HUES6 (cell line): Measurements from ENCODE around the gene MAP2K4.

Experiments
- H3K27ac ChIP-seq: 2 replicates; pipeline ENCODE4 v1.7.0; 2013; ENCODE audit warnings: low read depth, mild to moderate bottlenecking, low read length, inconsistent platforms
- H3K27me3 ChIP-seq: 2 replicates; pipeline ENCODE4 v1.6.1; 2013; ENCODE audit warnings: low read length; ENCODE audit not compliant: control insufficient read depth, insufficient read depth
- H3K36me3 ChIP-seq: 2 replicates; pipeline ENCODE4 v1.6.1; 2013; ENCODE audit warnings: low read length; ENCODE audit not compliant: control insufficient read depth, insufficient read depth
- H3K4me1 ChIP-seq: 2 replicates; pipeline ENCODE4 v1.6.1; 2013; ENCODE audit warnings: low read length; ENCODE audit not compliant: control insufficient read depth, insufficient read depth
- H3K4me3 ChIP-seq: 2 replicates; pipeline ENCODE4 v1.5.1; 2013; ENCODE audit warnings: low read depth, low read length
- H3K9ac ChIP-seq: one replicate; pipeline ENCODE4 v1.6.1; 2013; ENCODE audit warnings: mild to moderate bottlenecking, low read length
- H3K9me3 ChIP-seq: 2 replicates; pipeline ENCODE4 v1.6.1; 2013; ENCODE audit warnings: low read depth, low read length; ENCODE audit not compliant: control insufficient read depth, insufficient read depth

MAP2K4 gene

GRCh38 chr17:11997147-11997971 is 23.3 kb upstream of the MAP2K4 start, which contains the start of gene ZNF18:
ZNF18 (minus strand) TSS chr17:11997475; CDS start chr17:11992829, 4,646 bp downstream.
- Histone ChIP-seq H3K27ac (peak within 1 kb of the TSS; percentile 66; the same call in 1 of the 2 replicates), H3K4me3 (peak within 1 kb of the TSS; percentile 68), H3K4me1 (0 out of 2 replicates have a peak, but pooled peaks cover 6% of the 10 kb centered on the region), H3K9me3 (no peaks in the 10 kb centered on the region), H3K9ac (peak within 1 kb of the TSS; percentile 84), H3K27me3 (no peaks in the 10 kb centered on the region), H3K36me3 (peaks cover 5% of the 10 kb centered on the region; the same call in 1 of the 2 replicates)

- Histone ChIP-seq H3K36me3 (no peaks in the 10 kb centered on the region), H3K9me3 (no peaks in the 10 kb centered on the region), H3K27me3 (no peaks in the 10 kb centered on the region), H3K4me3 (peak overlapping the region; percentile 68), H3K4me1 (0 out of 2 replicates have a peak, but pooled peaks cover 4% of the 10 kb centered on the region), H3K9ac (peak overlapping the region; percentile 81), H3K27ac (peak overlapping the region; percentile 35; the same call in 1 of the 2 replicates)
These were observed 22.8 kb upstream of the MAP2K4 start for GRCh38 chr17:11997972-11998233.

GRCh38 chr17:11999696-12000095 is 21.0 kb upstream of the MAP2K4 start:
- H3K27me3 ChIP-seq = no peaks in the 10 kb centered on the region
- H3K27ac ChIP-seq = no peak overlapping the region
- H3K36me3 ChIP-seq = no peaks in the 10 kb centered on the region
- H3K9me3 ChIP-seq = no peaks in the 10 kb centered on the region
- H3K4me3 ChIP-seq = no peak overlapping the region
- 0 out of 2 replicates have a peak, but pooled peaks cover 4% of the 10 kb centered on the region for H3K4me1 ChIP-seq
- no peak overlapping the region for H3K9ac ChIP-seq

- H3K4me1 ChIP-seq = no peaks in the 10 kb centered on the region
These were observed 13.2 kb upstream of the MAP2K4 start for GRCh38 chr17:12007466-12007865.

DNA sequence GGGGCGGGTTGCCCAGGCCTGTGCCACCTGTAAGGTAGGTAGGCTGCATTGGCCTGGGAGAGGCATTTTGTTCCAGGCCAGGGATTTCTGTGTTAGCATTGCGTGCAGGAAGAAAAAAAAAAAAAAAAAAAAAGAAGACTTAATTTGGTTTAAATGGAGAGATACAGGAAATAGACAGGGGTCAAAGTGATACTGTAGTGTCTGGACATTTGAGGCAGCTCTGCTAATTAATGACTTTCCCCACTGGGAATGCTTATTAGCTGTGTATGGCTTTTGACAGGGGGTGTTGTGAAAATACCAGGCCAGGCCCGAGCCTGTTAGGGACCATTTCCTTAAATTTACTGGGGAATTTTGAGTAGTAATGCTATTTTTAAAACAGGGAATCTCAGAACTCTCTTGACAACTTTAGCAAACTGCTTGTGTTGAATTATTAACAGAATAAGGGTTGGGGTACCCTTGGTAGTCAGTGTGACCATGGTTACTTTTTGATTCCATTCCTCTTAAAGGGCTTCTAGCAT is 1.0 kb downstream of the MAP2K4 start:
- H3K4me1 ChIP-seq = peaks cover 12% of the 10 kb centered on the region
- no peak overlapping the region for H3K27ac ChIP-seq
- H3K27me3 ChIP-seq = peaks cover 11% of the 10 kb centered on the region

More at GRCh38 chr17:12007466-12007865, 13.2 kb upstream of the MAP2K4 start:
- H3K36me3 ChIP-seq = no peaks in the 10 kb centered on the region
- H3K4me3 ChIP-seq = no peak overlapping the region
- no peak overlapping the region for H3K9ac ChIP-seq
- no peaks in the 10 kb centered on the region for H3K9me3 ChIP-seq
- H3K27me3 ChIP-seq = no peaks in the 10 kb centered on the region
- H3K27ac ChIP-seq = no peak overlapping the region

DNA sequence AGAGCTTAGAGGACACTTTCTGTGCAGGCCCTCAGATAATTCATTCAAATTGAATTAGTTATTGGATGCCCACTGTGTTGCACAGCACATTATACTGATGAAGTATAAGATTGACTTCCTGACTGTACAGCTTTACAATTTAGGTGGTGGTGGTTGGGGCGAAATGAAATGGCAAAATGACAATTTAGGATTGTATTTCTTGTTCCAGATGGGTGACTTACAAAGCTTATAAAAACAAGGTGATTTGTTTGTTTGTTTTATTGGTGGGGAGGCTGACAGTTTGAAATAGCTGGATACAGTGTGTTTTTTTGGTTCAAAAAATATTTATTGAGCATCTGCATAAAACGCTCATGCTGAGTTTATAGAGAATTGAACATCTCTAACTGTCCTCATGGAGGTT is 1.6 kb downstream of the MAP2K4 start:
- Histone ChIP-seq H3K4me3 (peak overlapping the region; percentile 75), H3K27ac (no peak overlapping the region), H3K27me3 (peaks cover 11% of the 10 kb centered on the region), H3K36me3 (peaks cover 4% of the 10 kb centered on the region; the same call in 1 of the 2 replicates), H3K9me3 (no peaks in the 10 kb centered on the region), H3K9ac (no peak overlapping the region), H3K4me1 (peaks cover 12% of the 10 kb centered on the region)

More for the DNA sequence above, 1.0 kb downstream of the MAP2K4 start:
- peak overlapping the region; percentile 75 for H3K4me3 ChIP-seq
- H3K9ac ChIP-seq = peak overlapping the region; percentile 89
- H3K9me3 ChIP-seq = no peaks in the 10 kb centered on the region
- peaks cover 4% of the 10 kb centered on the region; the same call in 1 of the 2 replicates for H3K36me3 ChIP-seq

GRCh38 chr17:12024327-12024726 is 3.6 kb downstream of the MAP2K4 start:
- H3K9me3 ChIP-seq = no peaks in the 10 kb centered on the region
- no peak overlapping the region for H3K27ac ChIP-seq
- H3K36me3 ChIP-seq = peaks cover 4% of the 10 kb centered on the region; the same call in 1 of the 2 replicates
- peaks cover 12% of the 10 kb centered on the region for H3K4me1 ChIP-seq
- no peak overlapping the region for H3K4me3 ChIP-seq
- peaks cover 11% of the 10 kb centered on the region for H3K27me3 ChIP-seq
- no peak overlapping the region for H3K9ac ChIP-seq

DNA sequence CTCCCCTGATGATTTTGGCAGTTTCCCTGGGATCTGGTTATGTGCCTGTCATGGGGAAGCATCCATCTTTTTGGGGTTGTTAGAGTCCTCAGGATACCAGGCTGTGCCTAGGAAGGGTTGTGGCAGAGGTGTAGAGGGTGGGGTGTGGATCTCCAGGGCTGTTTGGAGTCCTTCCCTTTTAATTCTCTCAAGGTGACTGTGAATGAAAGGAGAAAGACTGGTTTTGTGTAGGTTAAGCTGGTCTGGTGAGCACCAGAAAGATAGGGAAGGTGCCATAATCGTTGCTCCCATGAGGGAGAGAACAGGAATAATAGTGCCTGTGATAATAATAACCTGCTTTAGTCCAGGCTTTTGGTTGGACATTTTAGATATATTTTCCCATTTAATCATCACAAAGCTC is 7.0 kb downstream of the MAP2K4 start:
- H3K27ac ChIP-seq = no peak overlapping the region
- no peak overlapping the region for H3K9ac ChIP-seq
- H3K4me3 ChIP-seq = no peak overlapping the region
- peaks cover 12% of the 10 kb centered on the region for H3K4me1 ChIP-seq
- H3K9me3 ChIP-seq = no peaks in the 10 kb centered on the region
- H3K27me3 ChIP-seq = no peaks in the 10 kb centered on the region
- H3K36me3 ChIP-seq = peaks cover 4% of the 10 kb centered on the region; the same call in 1 of the 2 replicates

GRCh38 chr17:12028611-12029010 is 7.9 kb downstream of the MAP2K4 start:
- Histone ChIP-seq H3K4me1 (peaks cover 11% of the 10 kb centered on the region; the same call in 1 of the 2 replicates), H3K9ac (no peak overlapping the region), H3K9me3 (no peaks in the 10 kb centered on the region), H3K27me3 (no peaks in the 10 kb centered on the region), H3K36me3 (peaks cover 4% of the 10 kb centered on the region; the same call in 1 of the 2 replicates), H3K27ac (no peak overlapping the region), H3K4me3 (no peak overlapping the region)

DNA sequence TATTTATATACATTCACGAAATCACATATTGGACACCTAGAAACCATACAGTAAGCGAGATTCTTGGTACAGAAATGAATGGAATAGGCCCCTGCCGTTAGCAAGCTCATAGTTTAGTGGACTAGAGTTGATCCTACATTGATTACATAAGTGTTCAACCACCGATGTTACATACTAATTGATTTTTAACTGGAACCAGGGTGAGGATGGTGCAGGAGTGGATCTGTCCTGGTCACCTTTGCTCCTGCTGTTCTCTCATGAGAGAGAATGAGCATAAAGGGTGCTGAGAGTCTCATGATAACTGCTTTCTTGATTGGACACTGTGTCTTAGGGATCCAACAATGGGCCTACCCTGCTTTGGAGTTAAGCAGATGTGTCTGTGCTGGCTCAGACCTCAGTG is 13.9 kb downstream of the MAP2K4 start:
- H3K27me3 ChIP-seq = no peaks in the 10 kb centered on the region
- no peak overlapping the region for H3K27ac ChIP-seq
- no peaks in the 10 kb centered on the region for H3K9me3 ChIP-seq
- peaks cover 7% of the 10 kb centered on the region; the same call in 1 of the 2 replicates for H3K4me1 ChIP-seq
- no peak overlapping the region for H3K9ac ChIP-seq
- H3K4me3 ChIP-seq = no peak overlapping the region
- H3K36me3 ChIP-seq = peaks cover 8% of the 10 kb centered on the region; the same call in 1 of the 2 replicates

DNA sequence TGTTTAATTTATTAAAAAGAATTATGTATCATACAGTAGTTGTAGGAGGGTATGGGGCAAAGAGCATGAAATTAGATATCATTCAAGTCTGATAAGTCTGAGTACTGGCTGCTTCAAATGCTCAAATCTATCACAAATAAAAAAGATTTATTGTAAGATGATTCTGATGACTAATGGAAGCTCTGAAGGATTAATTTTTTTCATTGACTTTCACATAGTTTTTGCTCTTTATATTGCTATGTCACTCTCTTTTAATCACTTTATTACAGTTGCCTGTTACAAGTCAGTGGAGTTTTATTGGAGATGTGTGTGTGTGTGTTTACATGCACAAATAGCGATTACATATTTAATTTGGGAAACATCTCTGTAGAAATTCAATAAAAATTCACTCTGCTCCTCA is 15.0 kb downstream of the MAP2K4 start:
- Histone ChIP-seq H3K36me3 (peaks cover 8% of the 10 kb centered on the region; the same call in 1 of the 2 replicates), H3K4me1 (peaks cover 7% of the 10 kb centered on the region; the same call in 1 of the 2 replicates), H3K4me3 (no peak overlapping the region), H3K27ac (no peak overlapping the region), H3K9me3 (no peaks in the 10 kb centered on the region), H3K27me3 (no peaks in the 10 kb centered on the region), H3K9ac (no peak overlapping the region)
